Inflammatory macrophage treated with lipopolysaccharide for 4 hours (primary cell): ENCODE data around the gene AFF3.

ENCODE experiments used
- DNase-seq: peaks from one replicate; pipeline ENCODE4 v3.0.0-alpha.2; 2020

Gene AFF3

DNA sequence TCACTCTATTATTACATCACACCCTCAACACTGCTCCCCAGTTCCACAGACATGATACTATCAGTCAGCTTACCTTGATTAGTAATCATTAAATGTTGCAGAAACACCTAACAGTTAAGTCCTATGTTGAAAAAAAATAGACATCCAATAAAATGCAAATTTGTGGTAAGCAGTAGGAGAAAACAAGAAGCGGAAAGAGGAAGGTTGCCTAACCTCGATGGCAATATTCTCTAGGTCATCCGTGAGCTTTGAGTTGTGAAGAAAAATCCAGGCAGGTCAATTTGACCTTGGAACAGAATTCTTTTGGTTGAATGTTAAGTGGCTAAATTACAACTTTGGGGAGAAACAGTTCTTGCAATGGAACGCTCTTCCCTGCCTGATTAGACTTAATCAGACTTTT, 264.4 kb downstream of the AFF3 start:
- DNase-seq: peak; percentile 80

DNA sequence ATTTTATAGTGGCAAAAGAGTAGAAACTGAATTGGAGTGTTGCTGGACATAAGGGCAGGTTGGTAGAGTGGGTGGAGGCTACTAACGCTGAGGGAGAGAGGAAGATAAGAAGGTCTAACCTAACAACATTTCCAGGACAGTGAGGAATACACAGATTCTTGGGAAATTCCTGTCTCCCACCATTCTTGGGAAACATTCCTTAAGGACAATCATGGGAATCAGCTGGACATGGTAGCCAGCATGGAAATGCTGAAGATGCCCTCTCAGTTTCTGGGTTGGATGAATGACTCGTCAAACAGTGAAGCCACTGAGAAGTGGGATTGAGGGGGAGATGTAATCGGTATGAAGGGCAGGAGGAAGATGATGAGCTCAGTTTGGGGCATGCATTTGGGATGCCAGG, 265.4 kb downstream of the AFF3 start:
- no peak for DNase-seq

DNA sequence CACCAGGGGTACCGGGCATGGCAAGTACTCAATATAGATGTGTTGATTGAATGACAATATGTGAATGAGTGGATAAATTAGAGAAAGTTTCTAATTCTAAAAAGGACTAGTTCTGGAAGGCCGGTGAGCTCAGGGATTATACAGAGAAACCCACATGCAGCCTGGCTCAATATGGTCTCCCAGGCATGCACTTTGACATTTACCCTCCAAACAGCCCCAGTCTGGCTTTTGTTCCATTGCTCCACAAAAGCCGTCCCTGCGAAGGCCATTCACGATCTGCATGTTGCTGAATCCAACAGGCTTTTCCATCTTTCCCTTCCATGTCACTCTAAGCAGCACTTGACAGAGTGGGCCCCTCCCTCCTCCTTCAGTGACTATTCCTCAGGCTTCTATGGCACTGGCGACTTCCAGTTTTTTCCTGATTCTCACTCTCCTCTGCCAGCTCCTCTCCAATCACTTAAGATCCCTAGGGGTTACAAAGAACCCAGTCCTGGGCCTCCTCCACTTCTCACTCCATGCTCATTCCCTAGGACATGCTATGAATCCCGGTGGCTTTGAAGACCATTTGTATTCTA, 266.7 kb downstream of the AFF3 start:
- no peak for DNase-seq

DNA sequence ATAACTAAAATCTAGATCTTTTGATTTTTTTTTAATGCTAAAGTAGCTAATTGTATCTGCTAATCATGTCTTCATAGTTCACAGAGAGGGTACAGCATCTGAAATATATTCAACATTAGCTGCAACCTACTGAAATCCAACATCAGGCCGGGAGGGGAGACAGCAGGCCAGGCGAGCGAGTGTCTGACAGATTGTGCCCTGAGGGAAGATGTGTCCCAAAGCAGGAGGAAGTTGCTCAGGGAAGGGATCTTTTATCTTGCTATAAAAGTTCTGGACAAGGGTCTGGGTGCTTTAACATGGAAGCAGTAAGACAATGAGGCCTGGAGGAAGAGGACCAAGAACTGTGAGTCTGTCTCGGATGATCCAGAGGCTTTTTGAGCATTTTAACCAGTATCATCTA, 274.1 kb downstream of the AFF3 start:
- DNase-seq: no peak

DNA sequence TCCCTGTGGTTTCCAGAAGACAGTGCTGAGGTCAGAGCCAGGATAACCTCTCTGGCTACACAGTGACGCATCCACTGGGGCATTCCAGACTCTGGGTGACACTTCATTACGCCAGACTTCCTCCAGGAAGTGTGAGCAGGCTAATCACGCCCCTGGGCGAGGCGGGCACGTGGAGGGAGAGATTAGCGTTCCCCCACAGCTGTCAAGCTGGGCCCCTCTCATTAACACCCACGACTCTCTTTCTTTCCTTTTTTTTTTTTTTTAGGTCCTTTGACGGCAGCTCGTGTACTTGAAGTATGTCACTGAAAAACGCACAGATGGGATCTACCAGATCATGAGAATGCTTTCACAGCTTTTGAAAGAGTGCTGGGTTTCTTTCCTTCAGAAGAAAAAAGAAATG, 274.6 kb downstream of the AFF3 start:
- DNase-seq: peak; percentile 80

DNA sequence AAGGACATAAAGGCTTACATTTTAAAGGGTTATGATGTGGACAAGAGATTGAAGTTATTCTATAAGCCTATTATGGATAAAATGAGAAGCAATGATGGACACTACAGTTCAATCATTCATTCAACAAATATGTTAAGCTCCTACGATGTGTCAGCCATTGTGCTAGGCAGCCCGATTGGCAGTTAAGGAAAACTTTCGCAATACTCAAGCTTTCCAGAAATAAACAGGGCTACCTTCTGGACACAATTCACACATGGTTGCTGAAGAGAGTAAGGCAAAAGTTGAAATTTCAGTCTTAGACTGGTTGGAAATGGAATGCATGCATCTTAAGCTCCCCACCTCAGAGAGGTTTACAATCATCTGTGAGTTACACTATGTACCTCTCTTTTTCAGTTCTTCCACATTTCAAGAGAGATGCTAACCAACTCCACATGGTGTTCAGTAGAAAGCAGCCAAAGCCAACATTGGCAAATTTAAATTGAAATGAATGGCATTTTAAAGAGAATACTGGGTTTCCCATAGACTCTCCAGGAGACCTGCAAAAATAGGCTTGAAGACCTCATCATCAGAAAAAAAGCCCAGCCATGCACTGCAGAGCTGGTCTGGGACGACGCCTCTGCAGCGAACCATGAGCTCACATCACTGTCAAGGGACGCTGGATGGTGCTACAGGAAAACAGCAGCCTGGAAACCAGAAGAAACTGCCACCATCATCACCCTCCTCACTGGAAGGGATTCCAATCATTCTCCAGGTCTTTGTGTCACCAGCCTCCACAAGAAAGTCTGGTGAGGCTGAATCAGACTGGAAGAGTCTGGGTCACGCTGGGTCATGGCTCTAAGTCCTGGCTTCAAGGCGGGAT, 276.3 kb downstream of the AFF3 start:
- DNase-seq: no peak

DNA sequence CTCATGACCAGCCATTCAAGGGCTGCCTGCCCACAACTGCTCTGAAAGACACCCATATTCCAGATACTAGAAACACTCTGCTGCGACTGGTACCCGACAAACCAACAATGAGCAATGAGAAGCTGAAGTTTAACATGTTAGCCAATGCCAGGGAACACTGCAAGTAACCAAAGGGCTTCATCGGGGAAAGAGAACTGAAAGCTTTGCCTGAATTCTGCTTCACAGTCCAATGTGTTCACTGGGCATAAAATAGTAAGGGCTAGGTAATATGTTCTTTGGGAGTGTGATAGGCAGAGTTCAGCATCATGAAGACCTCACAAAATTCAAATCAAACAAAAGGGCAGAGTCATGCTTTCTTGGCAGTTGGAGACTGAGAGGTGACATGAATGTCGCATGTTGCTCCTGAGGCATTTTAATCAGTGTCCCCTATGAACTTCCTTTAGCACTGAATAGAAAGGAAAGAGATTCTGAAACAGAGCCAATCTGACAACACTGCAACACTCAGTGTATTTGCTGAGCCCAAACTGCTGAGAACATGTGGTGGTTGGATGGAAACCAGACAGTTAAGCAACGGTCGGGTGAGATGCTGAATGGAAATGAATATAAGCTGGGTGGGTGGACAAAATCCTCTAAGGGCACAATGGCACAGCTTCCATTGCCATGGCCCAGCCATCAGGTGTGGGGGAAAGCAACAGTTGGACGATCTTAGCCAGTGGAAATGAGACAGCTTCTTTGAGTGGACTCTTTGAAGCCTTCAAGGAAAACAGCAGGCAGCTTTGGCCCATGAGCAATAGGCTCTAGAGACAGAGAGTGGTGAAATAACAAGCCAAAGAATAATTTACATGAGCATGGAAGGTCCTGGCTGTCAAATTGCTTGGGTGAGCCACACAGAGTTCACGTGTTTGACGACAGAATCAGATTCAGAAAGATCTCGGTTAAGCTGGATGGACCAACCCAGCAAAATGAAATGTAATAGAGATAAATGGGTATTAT, 277.5 kb downstream of the AFF3 start:
- DNase-seq: peak; percentile 37

DNA sequence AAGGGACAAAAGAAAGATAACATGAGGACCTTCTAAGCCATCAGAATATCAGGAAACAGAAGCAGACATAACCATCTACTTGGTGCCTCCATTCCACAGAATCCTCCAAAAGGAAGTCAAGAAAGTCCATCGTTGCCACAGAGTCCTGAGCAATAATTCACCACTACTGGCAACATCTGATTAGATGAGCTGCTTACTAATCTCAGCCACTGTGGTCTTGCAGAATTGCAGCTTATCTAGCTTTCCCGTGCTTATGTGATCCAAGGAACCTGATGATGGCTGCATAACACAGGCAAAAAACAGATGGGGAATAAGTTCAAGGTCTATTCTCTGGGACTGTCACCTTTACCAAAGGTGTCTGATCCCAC, 278.5 kb downstream of the AFF3 start:
- DNase-seq: peak; percentile 82

DNA sequence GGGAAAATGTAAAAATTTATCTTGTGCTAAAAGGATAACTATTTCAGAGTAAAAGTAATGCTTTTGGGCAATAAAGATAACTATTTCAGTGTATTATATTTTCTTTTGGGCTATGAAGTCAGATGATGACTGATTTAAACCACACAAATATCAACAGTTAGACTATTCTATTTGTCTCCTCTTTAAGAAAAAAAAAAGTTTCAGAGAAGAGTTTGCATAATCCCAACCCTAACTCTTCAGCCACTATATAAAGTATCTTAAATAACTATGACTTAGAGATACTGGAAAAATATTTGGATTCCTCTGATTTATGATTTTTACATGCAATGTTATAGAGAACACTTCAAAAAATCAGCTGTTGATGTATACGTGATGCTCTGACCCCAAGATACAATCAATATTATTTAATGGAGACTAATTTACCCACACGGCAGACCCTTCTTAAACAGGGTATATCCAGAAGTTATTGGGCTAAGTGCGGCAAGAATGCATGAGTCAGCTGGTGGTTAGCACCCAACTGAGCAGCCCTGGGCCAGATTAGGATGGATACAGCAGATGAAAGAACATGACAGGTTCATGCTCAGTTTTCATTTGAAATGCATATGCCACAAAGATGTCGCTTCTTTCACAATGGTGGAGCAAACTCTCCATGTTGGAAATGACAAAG, 279.0 kb downstream of the AFF3 start:
- DNase-seq: no peak

DNA sequence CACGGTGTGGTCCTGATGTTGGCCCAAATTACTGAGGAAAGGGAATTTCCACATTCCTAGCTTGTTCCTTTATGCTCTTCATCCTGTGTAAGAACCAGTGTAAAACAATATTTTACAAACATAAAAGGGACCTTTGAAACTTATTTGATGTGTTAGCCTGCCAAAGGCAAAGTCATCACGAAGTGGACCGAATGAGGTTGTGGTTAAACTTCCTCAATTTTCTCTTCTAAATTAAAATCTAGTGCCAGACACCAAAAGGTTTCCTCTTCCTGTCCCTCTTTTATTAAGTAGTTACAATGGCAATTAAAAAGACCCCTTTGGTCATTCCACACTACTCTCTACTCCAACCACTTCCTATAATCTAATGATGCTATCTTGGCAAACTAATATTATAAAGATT, 279.8 kb downstream of the AFF3 start:
- peak; percentile 27 for DNase-seq

DNA sequence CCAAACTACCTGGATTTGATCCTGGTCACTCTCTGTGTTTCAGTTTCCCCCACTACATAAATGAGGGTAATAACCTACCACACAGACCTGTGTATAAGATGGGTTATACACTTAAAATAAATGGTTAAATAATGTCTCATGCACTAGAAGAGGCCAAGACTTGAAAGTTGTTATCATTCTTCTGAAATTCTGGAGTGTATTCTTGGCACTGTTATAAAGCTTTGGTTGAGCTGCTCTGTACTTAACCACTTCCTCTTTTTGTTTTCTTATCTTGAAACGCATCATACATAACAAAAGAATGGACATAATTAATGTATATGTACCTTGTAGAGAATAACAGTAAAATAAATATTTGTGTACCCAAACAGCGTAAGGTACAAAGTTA, 281.0 kb downstream of the AFF3 start:
- DNase-seq: peak; percentile 19

DNA sequence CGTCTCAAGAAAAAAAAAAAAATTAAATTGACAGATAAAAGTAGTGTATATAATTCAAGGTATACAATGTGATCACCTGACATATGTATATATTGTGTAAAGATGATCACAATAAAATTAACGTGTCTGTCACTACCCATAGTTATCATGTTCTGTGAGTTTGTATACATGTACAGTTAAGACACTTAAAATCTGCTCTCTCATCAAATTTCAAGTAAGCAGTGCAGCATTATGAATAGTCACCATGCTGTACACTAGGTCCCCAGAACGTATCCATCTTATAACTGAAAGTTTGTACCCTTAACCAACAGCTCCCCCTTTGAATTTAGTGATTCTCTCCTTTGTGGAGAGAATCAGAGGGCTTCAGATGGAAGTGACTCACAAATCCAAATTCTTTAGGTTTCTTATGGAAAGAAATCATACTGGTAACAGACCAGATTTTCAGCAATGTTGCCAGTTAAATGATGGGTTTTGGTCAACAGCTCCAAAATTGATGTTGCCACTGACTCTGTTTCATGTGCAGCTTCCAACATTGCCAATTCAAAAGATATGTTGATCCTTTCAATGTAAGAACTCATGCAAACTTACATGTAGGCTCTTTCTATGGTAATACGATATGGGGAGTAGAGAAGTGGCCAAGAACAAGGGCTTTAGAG, 281.5 kb downstream of the AFF3 start:
- DNase-seq: no peak

DNA sequence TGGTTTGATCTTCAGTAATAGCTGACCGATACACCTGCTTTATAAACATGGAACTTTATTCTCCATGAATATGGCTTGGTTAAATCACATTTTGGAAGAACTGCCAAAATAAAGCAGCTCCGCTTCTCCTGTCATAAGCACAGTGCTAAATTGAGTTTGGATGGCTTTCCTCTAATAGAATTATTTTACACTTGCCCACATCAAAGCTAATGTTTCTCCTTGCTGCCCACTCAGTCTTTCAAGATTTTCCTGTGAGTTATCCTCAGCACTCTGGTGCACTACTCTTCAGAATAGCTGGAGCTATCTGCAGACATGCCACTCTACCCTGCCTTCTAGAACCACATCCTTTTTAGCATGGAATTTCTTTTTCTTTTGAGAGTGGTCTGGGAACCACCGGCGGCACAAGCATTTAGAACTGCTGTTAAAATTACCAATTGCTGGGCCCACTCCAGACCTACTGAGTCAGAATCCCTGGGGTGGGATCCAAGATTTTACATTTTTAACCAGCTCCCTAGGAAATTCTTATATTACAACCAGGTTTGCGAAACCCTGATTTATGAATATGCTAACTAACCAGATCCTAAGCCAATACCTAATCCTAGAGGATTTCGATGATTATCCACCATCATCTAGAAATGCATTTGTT, 283.3 kb downstream of the AFF3 start:
- DNase-seq: no peak

DNA sequence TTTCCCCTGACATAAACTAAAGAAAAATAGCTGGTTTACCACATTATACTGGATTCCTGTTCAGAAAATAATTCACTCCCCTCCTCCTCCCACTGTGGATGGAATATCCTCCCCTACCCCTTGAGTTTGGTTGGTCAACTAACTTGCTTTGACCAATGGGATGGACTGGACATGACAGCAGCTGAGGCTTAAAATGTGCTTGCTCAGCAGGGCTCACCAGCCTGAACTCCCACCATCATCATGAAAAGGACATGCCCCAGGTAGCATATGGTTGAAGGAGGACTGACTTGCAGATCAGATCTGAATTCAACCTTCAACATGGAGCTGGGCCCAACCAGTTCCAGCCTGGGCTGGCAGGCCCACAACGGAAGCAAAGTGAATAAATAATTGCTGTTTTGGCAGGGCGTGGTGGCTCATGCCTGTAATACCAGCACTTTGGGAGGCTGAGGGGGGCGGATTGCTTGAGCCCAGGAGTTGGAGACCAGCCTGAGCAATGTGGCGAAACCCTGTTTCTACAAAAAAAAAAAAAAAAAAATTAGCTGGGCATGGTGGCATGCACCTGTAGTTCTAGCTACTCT, 284.4 kb downstream of the AFF3 start:
- DNase-seq: no peak

DNA sequence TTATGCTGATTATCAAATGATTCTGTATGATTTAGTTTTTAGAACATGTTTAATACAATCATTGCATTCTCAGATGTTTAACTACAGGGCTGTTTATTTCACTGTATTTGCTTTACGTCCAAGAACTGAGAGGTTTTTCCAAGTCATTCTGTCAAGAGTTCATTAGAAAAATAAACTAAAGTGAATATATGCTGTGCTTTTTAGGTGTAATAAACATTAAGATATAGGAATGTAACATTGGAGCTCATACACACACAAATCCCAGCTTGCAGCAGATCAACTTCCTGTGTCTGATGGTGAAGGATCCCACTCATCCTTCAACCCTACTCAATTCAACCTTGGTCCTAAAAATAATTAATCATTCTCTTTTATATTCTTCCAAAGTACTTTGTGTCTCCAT, 285.0 kb downstream of the AFF3 start:
- no peak for DNase-seq

DNA sequence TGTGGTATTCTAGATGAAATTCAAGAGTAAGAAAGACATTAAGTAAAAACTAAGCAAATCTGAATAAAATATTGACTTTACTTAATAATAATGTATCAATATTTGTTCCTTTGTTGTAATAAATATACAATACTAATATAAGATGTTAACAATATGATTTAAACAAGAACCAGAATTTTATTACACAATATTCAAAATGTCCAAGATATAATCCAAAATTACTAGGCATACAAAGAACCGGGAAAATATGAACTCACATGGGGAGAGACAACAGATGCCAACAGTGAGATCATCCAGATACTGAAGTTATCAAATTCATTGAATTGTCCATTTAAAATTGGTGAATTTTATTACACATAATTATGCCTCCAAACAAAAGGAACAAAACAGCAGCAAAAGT, 286.3 kb downstream of the AFF3 start:
- DNase-seq: no peak

DNA sequence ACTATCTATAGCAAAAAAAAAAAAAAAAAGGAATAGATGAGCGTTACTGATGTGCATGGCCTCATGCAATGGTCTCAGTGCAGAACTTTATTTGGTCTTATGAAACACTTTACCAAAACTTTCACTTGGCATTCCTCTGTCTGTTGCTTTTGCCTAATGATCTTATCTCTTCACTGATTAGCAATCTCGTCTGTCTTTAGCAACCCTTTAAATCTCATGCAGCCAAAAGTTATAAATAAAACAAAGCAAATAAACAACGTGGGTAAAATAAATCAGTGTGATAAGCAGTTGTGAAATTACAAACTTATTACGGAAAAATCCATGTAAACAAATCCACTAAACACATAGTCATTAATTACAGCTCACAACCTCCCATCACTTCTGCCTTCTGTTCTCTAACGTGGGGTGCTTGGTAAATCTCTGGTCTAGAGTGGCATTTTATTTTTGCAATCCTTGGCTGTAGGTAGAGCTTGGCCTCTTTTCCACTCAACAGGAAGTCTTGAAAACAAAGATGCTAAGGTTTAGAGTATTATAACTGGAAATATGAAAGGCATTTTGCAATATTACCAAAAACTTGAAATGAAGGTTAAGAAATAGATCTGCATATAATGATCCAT, 288.0 kb downstream of the AFF3 start:
- no peak for DNase-seq

DNA sequence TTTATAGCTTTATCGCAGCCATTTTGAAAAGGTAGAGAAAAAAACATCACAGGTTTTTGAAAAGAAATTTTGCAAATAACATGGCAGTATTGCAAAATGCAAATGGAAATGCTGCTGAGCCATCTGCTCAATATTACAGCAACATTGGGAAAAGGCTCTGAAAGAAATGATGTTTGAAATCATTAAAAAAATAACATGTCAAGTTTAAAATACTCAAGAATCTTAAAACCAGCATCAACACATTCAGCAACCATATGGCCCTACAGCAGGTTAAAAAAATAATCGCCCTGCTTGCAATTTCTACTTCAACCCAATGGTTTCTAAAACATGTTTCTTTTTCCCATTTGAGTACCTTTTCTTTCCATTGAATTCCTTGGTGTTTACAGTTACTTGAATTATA, 289.4 kb downstream of the AFF3 start:
- no peak for DNase-seq

DNA sequence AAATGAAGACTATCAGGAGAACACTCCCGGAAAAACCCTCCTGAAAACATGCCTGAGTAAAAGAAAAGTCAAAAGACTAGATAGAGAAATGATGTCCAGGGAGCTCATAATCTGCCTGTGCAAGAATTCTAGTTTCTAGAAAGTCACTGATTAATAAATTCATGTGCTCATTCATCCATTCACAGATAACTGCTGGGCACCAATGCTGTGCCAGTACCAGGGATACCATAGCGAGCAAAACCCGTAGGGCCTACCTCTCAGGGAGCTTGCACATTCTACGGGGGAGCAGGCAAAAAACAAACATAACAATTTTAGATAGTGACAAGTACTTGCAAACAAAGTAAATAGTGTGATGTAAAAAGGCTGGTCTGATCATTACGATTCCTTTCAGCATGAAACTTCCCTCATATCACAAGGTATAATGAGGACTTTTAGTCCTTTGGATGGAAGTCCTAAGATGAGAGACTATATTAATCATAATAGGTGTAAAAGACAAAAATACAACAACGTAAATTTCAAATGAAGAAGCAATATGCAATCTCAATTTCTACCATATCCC, 289.9 kb downstream of the AFF3 start:
- DNase-seq: no peak

DNA sequence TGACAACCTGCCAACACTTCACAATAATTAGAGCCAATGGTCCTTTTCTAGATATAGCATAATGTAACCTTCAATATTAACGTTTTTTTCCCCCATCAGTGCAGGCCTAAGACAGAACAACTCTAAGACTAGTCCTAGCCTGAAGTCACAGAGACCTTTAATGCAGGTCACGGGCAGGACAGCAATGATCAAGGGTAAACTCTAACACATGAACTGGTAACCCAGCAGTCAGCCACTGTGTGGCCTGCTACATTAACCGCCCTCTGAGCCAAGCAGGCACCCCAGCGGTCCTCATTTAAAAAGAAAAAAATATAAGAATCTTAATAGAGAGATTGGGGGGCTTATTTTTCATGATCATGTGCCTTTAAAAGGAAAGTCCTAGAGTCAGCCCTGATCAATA, 290.6 kb downstream of the AFF3 start:
- DNase-seq: no peak

DNA sequence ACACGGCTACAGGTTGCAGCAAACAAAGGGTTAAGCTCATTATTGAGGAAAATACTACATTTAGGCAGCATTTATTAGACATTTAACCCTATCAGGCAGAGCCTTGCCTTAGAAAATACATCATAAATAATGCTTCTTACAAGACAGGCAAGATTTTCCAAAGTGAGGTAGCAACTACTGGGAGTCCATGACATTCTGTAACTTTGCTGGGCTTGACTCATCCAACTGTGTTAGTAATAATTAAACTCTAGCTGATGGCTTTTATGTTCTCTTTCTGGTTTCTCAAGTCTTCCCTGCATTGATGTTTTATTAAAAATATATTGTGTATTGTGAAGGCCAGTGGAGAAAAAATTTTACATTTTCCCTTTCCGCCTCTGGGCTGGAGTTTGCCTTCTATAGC, 291.3 kb downstream of the AFF3 start:
- no peak for DNase-seq
